HFFc6 (cell line): ENCODE measurements around the gene MCC. TPM values are rescaled to one million over a fixed set of nuclear protein-coding genes. Genes with fewer than 3 reads are reported as not detected.

Experiments
- DNase-seq: peaks from one replicate; pipeline ENCODE4 v3.0.0-alpha.2; 2018
- H3K27ac Mint-ChIP-seq: 2 replicates; pipeline ENCODE4 v1.8.0; 2020; ENCODE audit warnings: mild to moderate bottlenecking, mixed read lengths
- H3K27me3 Mint-ChIP-seq: 2 replicates; pipeline ENCODE4 v1.8.0; 2021; ENCODE audit warnings: mild to moderate bottlenecking, moderate library complexity, mixed read lengths; ENCODE audit not compliant: insufficient read depth
- H3K36me3 Mint-ChIP-seq: 2 replicates; pipeline ENCODE4 v1.8.0; 2021; ENCODE audit warnings: low read depth, mixed read lengths
- H3K4me1 Mint-ChIP-seq: 2 replicates; pipeline ENCODE4 v1.8.0; 2020; ENCODE audit warnings: low read depth, mixed read lengths
- H3K4me3 Mint-ChIP-seq: 2 replicates; pipeline ENCODE4 v1.8.0; 2020; ENCODE audit warnings: mild to moderate bottlenecking, moderate library complexity, mixed read lengths
- H3K9me3 Mint-ChIP-seq: 2 replicates; pipeline ENCODE4 v1.8.0; 2020; ENCODE audit warnings: mild to moderate bottlenecking, mixed read lengths
- total RNA-seq, 6 experiments: library from RNA; stranded (reverse); fragmentation: NEBNext Ultra II Directional; extraction: Animal tissue kit (Norgen Biotek cat#: 25700); gene quantifications; 2 replicates in 1 of 6; 3 replicates in 5 of 6; pipeline ENCODE4 v1.2.3, GENCODE V29; 2021
- TF ChIP-seq, protein P1 (sequence below): fragments of 200-600 bp; sonication (generic); IDR thresholded peaks from 2 replicates; pipeline ENCODE4 v1.5.0; 2021; ENCODE audit warnings: antibody characterized with exemption, mild to moderate bottlenecking

MCC gene
- total RNA-seq, 6 experiments from 2014 or later = 2.5 to 4.9 (median 3.0) TPM

DNA sequence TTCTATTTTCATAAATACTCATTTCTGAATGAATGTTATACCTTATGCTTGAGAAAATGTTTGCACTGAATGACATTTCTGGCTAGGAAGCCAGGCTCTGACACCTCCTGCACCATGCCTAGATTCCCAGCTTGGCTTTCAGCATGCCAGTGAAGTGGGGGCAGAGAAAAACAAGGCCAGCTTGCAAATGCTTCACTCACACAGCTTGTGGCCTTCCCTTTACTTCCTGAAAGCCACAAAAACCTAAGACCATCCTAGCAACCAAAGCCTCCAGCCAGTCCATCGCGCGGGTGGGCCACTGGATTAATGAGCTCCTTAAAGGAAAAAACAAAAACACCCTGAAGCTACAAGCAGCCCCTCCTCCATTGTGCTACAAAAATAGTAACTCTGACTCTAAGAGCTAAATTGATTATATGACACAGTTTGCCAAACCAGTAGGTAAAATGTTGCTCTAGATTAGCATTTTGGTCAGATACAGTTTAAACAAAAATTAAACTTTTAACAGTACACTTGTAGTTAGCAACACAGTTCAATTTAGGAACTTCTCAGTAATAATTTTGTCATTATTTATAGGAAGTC lies 213.3 kb downstream of the MCC start:
- Mint-ChIP-seq H3K4me1 (peaks cover 12% of the 10 kb centered on the region), H3K27ac (no peak overlapping the region), H3K36me3 (no peaks in the 10 kb centered on the region), H3K9me3 (no peaks in the 10 kb centered on the region), H3K27me3 (no peaks in the 10 kb centered on the region), H3K4me3 (no peak overlapping the region)
- no peak for DNase-seq
- TF ChIP-seq, protein P1, sequence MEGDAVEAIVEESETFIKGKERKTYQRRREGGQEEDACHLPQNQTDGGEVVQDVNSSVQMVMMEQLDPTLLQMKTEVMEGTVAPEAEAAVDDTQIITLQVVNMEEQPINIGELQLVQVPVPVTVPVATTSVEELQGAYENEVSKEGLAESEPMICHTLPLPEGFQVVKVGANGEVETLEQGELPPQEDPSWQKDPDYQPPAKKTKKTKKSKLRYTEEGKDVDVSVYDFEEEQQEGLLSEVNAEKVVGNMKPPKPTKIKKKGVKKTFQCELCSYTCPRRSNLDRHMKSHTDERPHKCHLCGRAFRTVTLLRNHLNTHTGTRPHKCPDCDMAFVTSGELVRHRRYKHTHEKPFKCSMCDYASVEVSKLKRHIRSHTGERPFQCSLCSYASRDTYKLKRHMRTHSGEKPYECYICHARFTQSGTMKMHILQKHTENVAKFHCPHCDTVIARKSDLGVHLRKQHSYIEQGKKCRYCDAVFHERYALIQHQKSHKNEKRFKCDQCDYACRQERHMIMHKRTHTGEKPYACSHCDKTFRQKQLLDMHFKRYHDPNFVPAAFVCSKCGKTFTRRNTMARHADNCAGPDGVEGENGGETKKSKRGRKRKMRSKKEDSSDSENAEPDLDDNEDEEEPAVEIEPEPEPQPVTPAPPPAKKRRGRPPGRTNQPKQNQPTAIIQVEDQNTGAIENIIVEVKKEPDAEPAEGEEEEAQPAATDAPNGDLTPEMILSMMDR = no peak

DNA sequence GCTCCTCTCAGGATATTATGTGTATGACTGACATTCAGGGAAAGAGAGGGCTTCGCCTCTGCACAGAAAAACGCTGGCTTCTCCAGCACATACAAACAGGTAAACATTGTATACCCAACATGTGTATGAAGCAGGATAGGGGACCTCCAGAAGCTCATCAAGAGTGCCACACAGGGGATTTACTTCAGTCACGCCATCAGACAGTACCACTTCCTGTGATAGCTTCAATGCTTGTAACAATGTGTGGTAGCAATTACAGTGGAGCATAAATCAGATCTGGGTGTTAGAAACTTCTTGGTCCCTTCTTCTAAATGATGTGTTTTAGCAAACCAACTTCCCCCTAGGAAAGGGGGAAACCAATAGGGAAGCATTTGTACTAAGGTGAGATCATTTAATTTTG lies 214.3 kb downstream of the MCC start:
- H3K9me3 Mint-ChIP-seq = no peaks in the 10 kb centered on the region
- H3K27ac Mint-ChIP-seq = no peak overlapping the region
- peaks cover 8% of the 10 kb centered on the region for H3K4me1 Mint-ChIP-seq
- DNase-seq = no peak
- no peaks in the 10 kb centered on the region for H3K27me3 Mint-ChIP-seq
- no peaks in the 10 kb centered on the region for H3K36me3 Mint-ChIP-seq
- no peak overlapping the region for H3K4me3 Mint-ChIP-seq
- TF ChIP-seq, protein P1 = no peak

DNA sequence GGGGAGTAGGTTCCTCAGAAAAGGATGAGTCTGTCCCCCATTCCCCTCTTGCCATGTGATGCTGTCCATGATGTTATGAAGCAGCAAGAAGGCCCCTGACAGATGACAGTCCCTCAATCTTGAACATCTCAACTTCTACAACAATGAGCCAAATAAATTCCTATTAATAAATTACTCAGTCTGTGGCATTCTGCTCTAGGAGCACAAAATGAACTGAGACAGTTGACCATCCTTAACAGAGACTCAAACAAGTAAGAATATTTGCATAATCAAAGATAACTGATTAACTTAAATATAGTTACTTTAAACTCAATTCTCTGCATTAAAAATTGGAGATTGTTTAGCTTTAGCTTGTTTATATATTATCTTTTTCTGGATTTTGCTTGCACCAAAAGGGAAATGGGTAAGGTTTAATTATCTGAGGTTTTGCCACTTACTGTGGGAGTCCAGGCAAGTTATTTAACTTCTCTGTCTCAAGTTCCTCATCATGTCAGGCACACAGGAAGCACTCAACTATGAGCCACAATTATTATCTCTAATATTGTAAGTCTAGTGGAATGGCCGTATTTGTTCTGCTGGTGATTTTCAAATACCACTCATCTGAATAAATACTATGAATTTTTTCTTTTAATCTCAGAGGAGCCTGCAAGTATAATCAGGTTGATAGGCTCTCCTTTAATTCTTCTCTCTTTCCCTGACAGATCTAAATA lies 216.4 kb downstream of the MCC start:
- H3K27ac Mint-ChIP-seq = no peak overlapping the region
- H3K4me3 Mint-ChIP-seq = no peak overlapping the region
- H3K36me3 Mint-ChIP-seq = no peaks in the 10 kb centered on the region
- H3K4me1 Mint-ChIP-seq = peaks cover 7% of the 10 kb centered on the region
- DNase-seq = no peak
- TF ChIP-seq, protein P1 = no peak
- no peaks in the 10 kb centered on the region for H3K27me3 Mint-ChIP-seq
- no peaks in the 10 kb centered on the region for H3K9me3 Mint-ChIP-seq

DNA sequence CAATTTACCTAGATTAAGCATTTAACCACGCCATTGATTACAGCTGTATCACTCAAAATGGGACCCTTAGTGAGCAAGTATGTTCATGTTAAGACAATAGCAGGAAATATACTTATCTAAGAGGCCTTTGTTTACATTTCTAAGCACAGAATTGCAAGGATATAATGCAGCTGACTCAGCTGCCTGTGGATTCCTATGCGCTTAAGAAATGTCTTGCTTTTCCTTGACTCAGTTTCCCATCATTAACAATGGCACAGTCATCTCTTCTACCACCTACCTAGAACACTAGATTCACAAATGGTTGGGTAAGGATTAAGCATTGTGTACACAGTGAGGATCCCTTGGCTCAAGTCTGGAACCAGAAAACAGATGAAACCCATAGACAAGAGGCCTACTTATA lies 217.2 kb downstream of the MCC start:
- H3K4me3 Mint-ChIP-seq = no peak overlapping the region
- no peak for DNase-seq
- peaks cover 7% of the 10 kb centered on the region for H3K4me1 Mint-ChIP-seq
- no peaks in the 10 kb centered on the region for H3K36me3 Mint-ChIP-seq
- peaks cover 2% of the 10 kb centered on the region; the same call in 1 of the 2 replicates for H3K27me3 Mint-ChIP-seq
- TF ChIP-seq, protein P1 = no peak
- H3K27ac Mint-ChIP-seq = no peak overlapping the region
- H3K9me3 Mint-ChIP-seq = no peaks in the 10 kb centered on the region

DNA sequence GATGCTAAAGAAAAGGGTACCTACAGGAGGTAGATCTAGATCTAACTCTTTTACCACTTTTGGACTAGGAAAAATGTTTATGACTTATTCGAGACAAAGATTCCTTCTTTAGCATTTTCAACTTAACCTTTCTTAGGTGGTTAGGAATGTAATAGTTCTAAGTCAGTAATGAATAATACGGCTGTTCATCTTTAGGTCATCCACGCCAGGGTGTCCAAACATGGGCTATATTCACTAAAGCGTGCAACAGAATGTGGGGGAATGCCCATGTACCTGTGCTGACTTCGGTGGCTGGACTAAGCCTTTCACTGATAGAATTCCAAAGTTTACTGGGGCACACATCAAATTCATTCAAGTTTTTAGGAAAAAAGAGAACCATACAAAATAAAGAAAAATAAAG lies 218.2 kb downstream of the MCC start:
- H3K27me3 Mint-ChIP-seq = peaks cover 2% of the 10 kb centered on the region; the same call in 1 of the 2 replicates
- no peak overlapping the region for H3K4me3 Mint-ChIP-seq
- H3K36me3 Mint-ChIP-seq = no peaks in the 10 kb centered on the region
- no peak for DNase-seq
- TF ChIP-seq, protein P1 = no peak
- H3K27ac Mint-ChIP-seq = no peak overlapping the region
- H3K9me3 Mint-ChIP-seq = no peaks in the 10 kb centered on the region
- peaks cover 7% of the 10 kb centered on the region for H3K4me1 Mint-ChIP-seq
